Measurements from ENCODE around the gene IPO5. TPM values are rescaled to one million over a fixed set of nuclear protein-coding genes. Genes with fewer than 3 reads are reported as not detected.

The IPO5 gene
- total and polyA plus RNA-seq, 7 experiments from 2014 or later = 32.2 to 115 (median 75.9) TPM

DNA sequence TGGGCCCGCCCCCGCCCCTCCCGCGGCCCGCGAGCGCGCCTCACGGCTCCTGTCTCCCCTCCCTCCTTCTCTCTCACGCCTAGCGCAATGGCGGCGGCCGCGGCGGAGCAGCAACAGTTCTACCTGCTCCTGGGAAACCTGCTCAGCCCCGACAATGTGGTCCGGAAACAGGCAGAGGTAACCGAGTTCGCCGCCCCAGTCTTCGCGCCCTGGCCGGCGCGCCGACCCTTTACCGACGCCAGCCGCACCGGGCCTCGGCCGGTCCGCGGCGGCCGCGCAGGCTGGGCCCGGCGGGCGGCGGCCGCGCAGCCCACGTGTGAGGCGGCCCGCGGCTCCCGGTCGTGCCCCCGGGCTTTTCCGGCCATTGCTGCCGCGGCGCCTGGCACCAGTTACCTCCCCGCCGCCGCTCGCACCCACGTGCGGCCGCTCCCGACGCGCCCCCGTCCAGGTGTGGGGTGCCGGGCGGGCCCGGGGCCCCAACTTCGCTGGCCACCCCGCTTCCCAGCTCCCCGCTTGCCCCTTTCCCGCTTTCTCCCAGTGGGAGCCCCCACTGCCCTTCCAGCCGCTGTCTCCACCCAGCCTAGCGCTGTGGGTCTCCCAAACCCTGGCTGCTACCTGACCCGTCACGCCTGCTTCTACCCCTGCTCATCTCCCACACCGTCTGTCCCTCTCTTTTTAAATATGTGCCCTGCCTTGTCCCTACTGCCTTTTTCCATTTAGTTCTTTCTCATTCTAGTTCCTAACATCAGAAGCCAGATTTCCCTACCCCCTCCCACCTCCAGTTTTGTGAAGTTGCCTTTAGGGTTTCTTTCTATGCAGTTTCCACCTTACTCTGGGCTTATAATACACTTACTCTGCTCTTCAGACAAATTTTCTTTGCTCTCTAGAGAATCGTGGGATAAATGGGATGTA, 23.4 kb downstream of the IPO5 start:
- Histone ChIP-seq H3K27me3 (ENCODE audit: control insufficient read depth in 2 of 2, insufficient read depth in 2 of 2, low read length in 2 of 2) (no peaks in the 10 kb centered on the region), H3K4me1 (ENCODE audit: control insufficient read depth in 2 of 2, insufficient read depth in 2 of 2, low read length in 2 of 2) (peaks cover 12 to 15% of the 10 kb centered on the region in 2 donors), H3K9me3 (ENCODE audit: control insufficient read depth in 2 of 3, low read length in 3 of 3) (no peaks in the 10 kb centered on the region), H3K36me3 (ENCODE audit: control insufficient read depth in 2 of 3, insufficient read depth in 3 of 3, low read length in 3 of 3) (no peaks in the 10 kb centered on the region), H3K27ac (ENCODE audit: low read depth, low read length) (peak overlapping the region; percentile 76), H3K4me3 (ENCODE audit: low read length) (peak overlapping the region; percentile 67)
- Mint-ChIP-seq H3K27ac (peak overlapping the region; percentile 67 to 97 (median 89)), H3K4me3 (peak overlapping the region; percentile 90 to 100 (median 92)), H3K9me3 (no peaks in the 10 kb centered on the region), H3K27me3 (peaks cover 0 to 3% (median 0%) of the 10 kb centered on the region in 5 donors), H3K4me1 (peaks cover 17 to 53% (median 46%) of the 10 kb centered on the region in 7 donors), H3K36me3 (no peaks in the 10 kb centered on the region)
- DNase-seq (peak in 3 of 9 donors; percentile 16 to 83 (median 20)), ATAC-seq (peak; percentile 33)
- intact Hi-C loops (cut with micrococcal nuclease) = loop anchor here (1.0 to 10.0 kb wide), 10 partner anchors 8 to 1630 kb away; partner anchors contain the start of genes MBNL2 (in 2 of the 2), CLYBL (in 1 of the 2) and FARP1 (in 1 of the 2)
- ChIA-PET CTCF (no interaction called here), POLR2A (interaction anchor here (2.1 kb wide), 1 partner anchor 544 kb away, joined by 12 read pairs; the partner anchor contains the start of gene RAP2A)

DNA sequence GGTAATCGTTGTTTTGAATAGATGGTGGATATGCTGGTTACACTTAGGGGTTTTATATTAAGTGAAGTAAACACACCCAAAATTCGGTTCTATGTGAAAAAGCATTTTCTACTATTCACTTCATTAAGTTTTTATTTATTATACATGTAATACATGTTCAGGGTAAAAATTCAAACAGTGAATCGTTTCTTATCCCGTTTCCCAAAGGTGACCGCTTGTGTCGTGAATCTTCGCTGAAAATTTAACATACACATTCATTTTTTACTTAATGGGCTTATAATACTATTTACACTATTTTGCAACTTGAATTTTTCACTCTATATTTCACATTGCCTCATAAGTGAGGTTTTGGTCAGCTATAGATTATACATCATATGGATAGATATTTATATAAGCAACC, 24.5 kb downstream of the IPO5 start:
- H3K27me3 ChIP-seq (ENCODE audit: control insufficient read depth in 2 of 2, insufficient read depth in 2 of 2, low read length in 2 of 2) = no peaks in the 10 kb centered on the region
- H3K4me1 ChIP-seq (ENCODE audit: control insufficient read depth in 2 of 2, insufficient read depth in 2 of 2, low read length in 2 of 2) = peaks cover 12 to 15% of the 10 kb centered on the region in 2 donors
- Mint-ChIP-seq H3K27ac (peak overlapping the region in 3 of 9 donors; percentile 77 to 97 (median 96)), H3K9me3 (no peaks in the 10 kb centered on the region), H3K36me3 (peaks cover 0 to 7% (median 2%) of the 10 kb centered on the region in 5 donors), H3K4me3 (peak overlapping the region in 9 of 10 donors; percentile 25 to 100 (median 92)), H3K27me3 (no peaks in the 10 kb centered on the region), H3K4me1 (peaks cover 17 to 60% (median 53%) of the 10 kb centered on the region in 7 donors)
- DNase-seq = no peak
- intact Hi-C loops (cut with micrococcal nuclease) = loop anchor here (2.0 to 10.0 kb wide), 7 partner anchors 164 to 1629 kb away; partner anchors contain the start of genes MBNL2 (in 2 of the 2), CLYBL (in 1 of the 2) and FARP1 (in 1 of the 2)
- ChIA-PET CTCF (no interaction called here), POLR2A (interaction anchor here (0.7 to 2.1 kb wide), 2 partner anchors 9 to 545 kb away, joined by 3 to 12 read pairs; partner anchors contain the start of gene RAP2A)
- H3K4me3 ChIP-seq (ENCODE audit: low read length) = no peak overlapping the region
- no peaks in the 10 kb centered on the region for H3K9me3 ChIP-seq (ENCODE audit: control insufficient read depth in 2 of 3, low read length in 3 of 3)
- H3K36me3 ChIP-seq (ENCODE audit: control insufficient read depth in 2 of 3, insufficient read depth in 3 of 3, low read length in 3 of 3) = no peaks in the 10 kb centered on the region
- no peak overlapping the region for H3K27ac ChIP-seq (ENCODE audit: low read depth, low read length)
- ATAC-seq = no peak

DNA sequence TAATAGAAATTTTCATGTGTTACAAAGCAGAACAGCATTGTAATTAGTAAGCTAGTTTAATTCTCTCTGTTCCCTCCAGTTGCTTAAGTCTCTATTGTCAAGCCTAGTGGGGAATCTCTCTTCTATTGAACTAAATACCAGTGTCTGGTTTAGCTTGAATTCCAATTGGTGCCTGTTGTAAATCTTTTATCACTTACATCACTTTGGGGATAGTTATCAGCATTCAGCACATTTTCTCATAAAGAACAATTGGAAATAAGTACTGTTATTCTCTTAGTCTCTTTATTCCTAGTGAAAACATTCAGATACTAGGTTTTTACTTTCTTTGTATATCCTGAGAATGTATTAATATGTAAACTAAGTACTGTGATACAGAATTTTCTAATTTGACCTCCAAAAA, 25.2 kb downstream of the IPO5 start:
- Histone ChIP-seq H3K9me3 (ENCODE audit: control insufficient read depth in 2 of 3, low read length in 3 of 3) (no peaks in the 10 kb centered on the region), H3K27me3 (ENCODE audit: control insufficient read depth in 2 of 2, insufficient read depth in 2 of 2, low read length in 2 of 2) (no peaks in the 10 kb centered on the region), H3K4me1 (ENCODE audit: control insufficient read depth in 2 of 2, insufficient read depth in 2 of 2, low read length in 2 of 2) (peaks cover 12 to 15% of the 10 kb centered on the region in 2 donors), H3K27ac (ENCODE audit: low read depth, low read length) (no peak overlapping the region), H3K36me3 (ENCODE audit: control insufficient read depth in 2 of 3, insufficient read depth in 3 of 3, low read length in 3 of 3) (peaks cover 0 to 5% (median 0%) of the 10 kb centered on the region in 3 experiments), H3K4me3 (ENCODE audit: low read length) (no peak overlapping the region)
- H3K9me3 Mint-ChIP-seq = no peaks in the 10 kb centered on the region
- H3K27ac Mint-ChIP-seq = peak overlapping the region in 1 of 9 donors; percentile 46
- ATAC-seq (no peak), DNase-seq (no peak)
- no peaks in the 10 kb centered on the region for H3K27me3 Mint-ChIP-seq
- CTCF ChIA-PET = interaction anchor here (0.7 kb wide), 1 partner anchor 25 kb away, joined by 5 read pairs; the partner anchor contains the start of gene IPO5
- POLR2A ChIA-PET = no interaction called here
- peaks cover 17 to 60% (median 53%) of the 10 kb centered on the region in 7 donors for H3K4me1 Mint-ChIP-seq
- peak overlapping the region in 8 of 10 donors; percentile 7 to 99 (median 74) for H3K4me3 Mint-ChIP-seq
- peaks cover 0 to 7% (median 2%) of the 10 kb centered on the region in 5 donors for H3K36me3 Mint-ChIP-seq
- intact Hi-C loops (cut with micrococcal nuclease) = loop anchor here (5.0 to 10.0 kb wide), 5 partner anchors 164 to 756 kb away; partner anchors contain the start of genes MBNL2 (in 2 of the 2) and FARP1 (in 1 of the 2)

DNA sequence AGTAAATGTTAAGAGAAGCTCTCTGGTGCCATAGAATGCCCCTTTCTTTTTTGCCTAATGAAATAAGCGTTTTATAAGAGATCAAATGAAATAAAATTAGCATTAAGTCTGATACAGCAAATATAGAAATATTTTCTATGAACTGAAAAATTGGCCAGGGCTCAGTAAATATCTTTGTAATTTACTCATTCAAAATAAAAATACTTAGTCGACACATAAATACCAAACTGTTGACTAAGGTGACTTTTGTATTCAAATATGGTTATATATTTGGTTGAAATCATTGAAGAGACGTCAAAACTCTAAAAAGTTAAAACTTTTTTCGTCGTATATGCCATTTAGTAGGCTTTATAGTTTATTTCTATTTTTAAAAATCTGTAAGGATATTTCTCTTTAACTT, 25.6 kb downstream of the IPO5 start:
- no peak overlapping the region for H3K4me3 ChIP-seq (ENCODE audit: low read length)
- no peak overlapping the region for H3K27ac ChIP-seq (ENCODE audit: low read depth, low read length)
- intact Hi-C loops (cut with micrococcal nuclease) = loop anchor here (5.0 to 10.0 kb wide), 5 partner anchors 163 to 757 kb away; partner anchors contain the start of genes MBNL2 (in 2 of the 2) and FARP1 (in 1 of the 2)
- H3K27ac Mint-ChIP-seq = peak overlapping the region in 1 of 9 donors; percentile 2
- no peaks in the 10 kb centered on the region for H3K9me3 ChIP-seq (ENCODE audit: control insufficient read depth in 2 of 3, low read length in 3 of 3)
- POLR2A ChIA-PET = no interaction called here
- peaks cover 0 to 7% (median 2%) of the 10 kb centered on the region in 5 donors for H3K36me3 Mint-ChIP-seq
- peaks cover 0 to 5% (median 0%) of the 10 kb centered on the region in 3 experiments for H3K36me3 ChIP-seq (ENCODE audit: control insufficient read depth in 2 of 3, insufficient read depth in 3 of 3, low read length in 3 of 3)
- no peaks in the 10 kb centered on the region for H3K9me3 Mint-ChIP-seq
- peaks cover 12 to 15% of the 10 kb centered on the region in 2 donors for H3K4me1 ChIP-seq (ENCODE audit: control insufficient read depth in 2 of 2, insufficient read depth in 2 of 2, low read length in 2 of 2)
- no peaks in the 10 kb centered on the region for H3K27me3 ChIP-seq (ENCODE audit: control insufficient read depth in 2 of 2, insufficient read depth in 2 of 2, low read length in 2 of 2)
- no peaks in the 10 kb centered on the region for H3K27me3 Mint-ChIP-seq
- peak overlapping the region in 3 of 10 donors; percentile 90 to 99 (median 99) for H3K4me3 Mint-ChIP-seq
- no peak for ATAC-seq
- H3K4me1 Mint-ChIP-seq = peaks cover 17 to 60% (median 53%) of the 10 kb centered on the region in 7 donors
- CTCF ChIA-PET = interaction anchor here (0.7 kb wide), 1 partner anchor 26 kb away, joined by 5 read pairs; the partner anchor contains the start of gene IPO5
- no peak for DNase-seq

DNA sequence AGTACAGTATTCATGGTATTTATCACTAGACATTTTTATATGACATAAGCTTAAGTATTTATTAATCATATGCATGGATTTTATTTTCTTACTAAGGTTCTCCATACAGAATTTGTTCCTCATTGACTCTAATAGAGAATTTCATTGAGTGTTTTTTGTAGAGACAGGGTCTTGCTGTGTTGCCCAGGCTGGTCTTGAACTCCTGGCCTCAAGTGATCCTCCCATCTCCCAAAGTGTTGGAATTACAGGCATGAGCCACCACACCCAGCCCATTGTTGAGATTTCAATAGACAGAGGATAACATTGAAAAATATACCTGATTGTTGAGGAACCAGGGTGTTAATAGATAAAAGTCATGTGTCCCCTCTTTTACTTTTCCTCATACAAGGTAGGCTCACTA, 26.1 kb downstream of the IPO5 start:
- Histone ChIP-seq H3K27me3 (ENCODE audit: control insufficient read depth in 2 of 2, insufficient read depth in 2 of 2, low read length in 2 of 2) (no peaks in the 10 kb centered on the region), H3K4me3 (ENCODE audit: low read length) (no peak overlapping the region), H3K9me3 (ENCODE audit: control insufficient read depth in 2 of 3, low read length in 3 of 3) (no peaks in the 10 kb centered on the region), H3K27ac (ENCODE audit: low read depth, low read length) (no peak overlapping the region), H3K36me3 (ENCODE audit: control insufficient read depth in 2 of 3, insufficient read depth in 3 of 3, low read length in 3 of 3) (peaks cover 0 to 5% (median 3%) of the 10 kb centered on the region in 3 experiments), H3K4me1 (ENCODE audit: control insufficient read depth in 2 of 2, insufficient read depth in 2 of 2, low read length in 2 of 2) (peaks cover 12 to 15% of the 10 kb centered on the region in 2 donors)
- intact Hi-C loops (cut with micrococcal nuclease) = loop anchor here (5.0 to 10.0 kb wide), 5 partner anchors 163 to 757 kb away; partner anchors contain the start of genes MBNL2 (in 2 of the 2) and FARP1 (in 1 of the 2)
- H3K27me3 Mint-ChIP-seq = no peaks in the 10 kb centered on the region
- H3K4me1 Mint-ChIP-seq = peaks cover 17 to 60% (median 52%) of the 10 kb centered on the region in 7 donors
- ATAC-seq (no peak), DNase-seq (no peak)
- H3K9me3 Mint-ChIP-seq = no peaks in the 10 kb centered on the region
- peak overlapping the region in 1 of 9 donors; percentile 77 for H3K27ac Mint-ChIP-seq
- CTCF ChIA-PET = no interaction called here
- no peak overlapping the region for H3K4me3 Mint-ChIP-seq
- POLR2A ChIA-PET = no interaction called here
- H3K36me3 Mint-ChIP-seq = peaks cover 0 to 9% (median 2%) of the 10 kb centered on the region in 5 donors

DNA sequence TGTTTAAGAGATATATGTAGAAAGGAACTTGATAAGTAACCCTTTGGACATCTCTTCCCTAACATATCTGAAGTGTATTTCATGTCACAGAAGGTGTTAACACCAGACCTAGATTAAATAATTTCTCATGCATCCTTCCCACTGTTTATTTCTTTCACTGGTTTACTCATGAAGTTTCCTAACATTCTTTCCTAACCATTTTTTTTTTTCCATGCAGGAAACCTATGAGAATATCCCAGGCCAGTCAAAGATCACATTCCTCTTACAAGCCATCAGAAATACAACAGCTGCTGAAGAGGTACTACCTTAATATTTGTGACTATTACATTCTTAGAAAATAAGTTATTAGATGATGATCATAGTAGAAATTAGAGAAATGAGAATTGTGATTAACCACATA, 28.8 kb downstream of the IPO5 start:
- H3K4me3 Mint-ChIP-seq = no peak overlapping the region
- ATAC-seq = no peak
- intact Hi-C loops (cut with micrococcal nuclease) = no loop called here

More for the DNA sequence above, 28.8 kb downstream of the IPO5 start:
- H3K36me3 ChIP-seq (ENCODE audit: control insufficient read depth in 2 of 3, insufficient read depth in 3 of 3, low read length in 3 of 3) = peaks cover 11 to 26% (median 17%) of the 10 kb centered on the region in 3 experiments
- no peaks in the 10 kb centered on the region for H3K9me3 ChIP-seq (ENCODE audit: control insufficient read depth in 2 of 3, low read length in 3 of 3)
- no peak overlapping the region for H3K27ac ChIP-seq (ENCODE audit: low read depth, low read length)
- H3K9me3 Mint-ChIP-seq = no peaks in the 10 kb centered on the region
- H3K27ac Mint-ChIP-seq = peak overlapping the region in 1 of 9 donors; percentile 28
- peaks cover 0 to 18% (median 9%) of the 10 kb centered on the region in 5 donors for H3K36me3 Mint-ChIP-seq
- no peak overlapping the region for H3K4me3 ChIP-seq (ENCODE audit: low read length)
- peaks cover 12 to 53% (median 43%) of the 10 kb centered on the region in 7 donors for H3K4me1 Mint-ChIP-seq
- no peak for DNase-seq
- CTCF ChIA-PET = no interaction called here
- no peaks in the 10 kb centered on the region for H3K27me3 ChIP-seq (ENCODE audit: control insufficient read depth in 2 of 2, insufficient read depth in 2 of 2, low read length in 2 of 2)
- H3K4me1 ChIP-seq (ENCODE audit: control insufficient read depth in 2 of 2, insufficient read depth in 2 of 2, low read length in 2 of 2) = peaks cover 8 to 12% of the 10 kb centered on the region in 2 donors
- H3K27me3 Mint-ChIP-seq = no peaks in the 10 kb centered on the region
- POLR2A ChIA-PET = no interaction called here
